Activated CD4-positive, CD25-positive, alpha-beta regulatory T cell treated with anti-CD3 and anti-CD28 coated beads, Interleukin-2, amount 50 U/mL, for 24 hours (primary cell): ENCODE data around the gene LCE2D.

Experiments
- ATAC-seq, 2 donors: fragments of 150-1000 bp; cut with Tn5 transposase; one replicate each; pipeline ENCODE4 v1.10.0; 2021; ENCODE audit warnings: mild to moderate bottlenecking in 1 of 2, moderate library complexity in 1 of 2

The LCE2D gene

GRCh38 chr1:152699746-152700145 is 36.6 kb downstream of the LCE2D start:
- ATAC-seq: no peak

DNA sequence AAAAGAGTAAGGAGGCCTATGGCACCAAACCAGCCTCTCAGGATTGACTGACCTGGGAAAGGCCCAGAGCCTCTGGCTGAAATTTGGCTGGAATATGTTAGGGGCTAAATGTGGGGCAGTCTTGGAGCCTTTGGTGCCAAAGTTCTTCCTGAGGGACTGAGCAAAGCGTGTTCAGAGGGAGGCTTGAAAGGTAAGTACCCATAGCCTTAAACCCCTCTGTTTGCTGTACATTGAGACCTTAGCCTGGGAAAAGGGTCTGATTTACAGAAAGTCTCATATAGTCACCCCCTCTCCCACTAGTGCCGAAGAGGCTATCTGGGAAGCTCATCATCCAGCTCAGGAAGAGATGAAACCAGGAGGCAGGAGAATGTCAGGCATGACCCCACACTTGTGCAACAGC is 44.7 kb downstream of the LCE2D start, which contains the start of gene LCE4A:
LCE4A (plus strand) TSS at position 301 of the 400 bp plus-strand sequence. CDS start 916 bp downstream, outside the sequence.
- no peak for ATAC-seq
